HuH-7.5 (cell line): ENCODE data around the gene PGRMC2.

Experiments used
- DNase-seq: peaks from one replicate; pipeline ENCODE4 v3.0.0; 2011; ENCODE audit warnings: low spot score

Gene PGRMC2

GRCh38 chr4:128220286-128221235 is 67.1 kb downstream of the PGRMC2 start:
- DNase-seq: no peak
